GM12878 (cell line): ENCODE results near the gene ZNF653. TPM values are rescaled to one million over a fixed set of nuclear protein-coding genes. Genes with fewer than 3 reads are reported as not detected.

Source experiments
- ATAC-seq: fragments of 200-7000 bp; cut with Tn5 transposase; 3 replicates; pipeline ENCODE4 v1.9.1; 2020; ENCODE audit warnings: mild to moderate bottlenecking, moderate library complexity
- Bru-seq: library from RNA; stranded (reverse); fragments of 400-500 nt; gene quantifications from one replicate; lab custom pipeline; 2021; lab: Mats Ljungman, UMichigan
- BruChase-seq, 2 experiments: library from RNA; stranded (reverse); fragments of 400-500 nt; gene quantifications; one replicate each; lab custom pipeline; 2021; lab: Mats Ljungman, UMichigan
- BruUV-seq: library from RNA; stranded (reverse); fragments of 400-500 nt; replicated peaks from 2 replicates; lab custom pipeline; 2021; lab: Mats Ljungman, UMichigan
- CTCF ChIA-PET: fragments of 300-600 bp; sonication (Branson Sonifier 250); formaldehyde crosslinking; extraction: SDS; loops from one replicate; lab custom pipeline; 2021; ENCODE audit warnings: inconsistent platforms; lab: Yijun Ruan, JAX
- POLR2A ChIA-PET: fragments of 350-600 bp; formaldehyde crosslinking; extraction: SDS; loops from one replicate; lab custom pipeline; 2021; ENCODE audit warnings: inconsistent platforms; lab: Charles Lee
- RAD21 ChIA-PET: fragments of 300-600 bp; sonication (Branson Sonifier 250); formaldehyde crosslinking; loops from one replicate; lab custom pipeline; 2023; ENCODE audit warnings: antibody characterized with exemption; ENCODE audit not compliant: unreplicated experiment; lab: Charles Lee
- SMC1A ChIA-PET: fragments of 300-600 bp; sonication (Branson Sonifier 250); formaldehyde crosslinking; loops from one replicate; lab custom pipeline; 2023; ENCODE audit not compliant: unreplicated experiment, uncharacterized antibody; lab: Charles Lee
- DNase-seq: peaks from one replicate; pipeline ENCODE4 v3.0.0-alpha.2; 2011; ENCODE audit warnings: low read depth, low spot score
- FAIRE-seq: peaks from 3 replicates; lab custom pipeline; 2011; peaks lifted over from hg19 to GRCh38; lab: Jason Lieb, UNC
- H2AFZ ChIP-seq: 2 replicates; pipeline ENCODE4 v1.6.0; 2011; ENCODE audit warnings: low read depth, low read length, control low read depth; ENCODE audit not compliant: control insufficient read depth
- H3K27ac ChIP-seq: 2 replicates; pipeline ENCODE4 v1.5.1; 2011; ENCODE audit warnings: control low read depth; ENCODE audit not compliant: control insufficient read depth, insufficient read depth
- H3K27me3 ChIP-seq, 2 experiments: replicated peaks in 1 of 2; 2 replicates each; pipeline versions ENCODE4 v1.6.0 to v1.6.1; 2011; ENCODE audit warnings: low read length in 1 of 2; ENCODE audit not compliant: control insufficient read depth in 2 of 2, insufficient read depth in 2 of 2
- H3K36me3 ChIP-seq, 2 experiments: 2 replicates each; pipeline ENCODE4 v1.5.1; 2011; ENCODE audit warnings: low read length in 1 of 2; ENCODE audit not compliant: control insufficient read depth in 2 of 2, insufficient read depth in 2 of 2
- H3K4me1 ChIP-seq: 2 replicates; pipeline ENCODE4 v1.6.1; 2011; ENCODE audit warnings: mild to moderate bottlenecking, low read length, moderate library complexity, mixed read lengths; ENCODE audit not compliant: control insufficient read depth, insufficient read depth
- H3K4me2 ChIP-seq: 2 replicates; pipeline ENCODE4 v1.6.0; 2011; ENCODE audit warnings: control low read depth; ENCODE audit not compliant: control insufficient read depth, insufficient read depth
- H3K4me3 ChIP-seq: fragments of 200-600 bp; sonication (generic); 2 replicates; pipeline ENCODE4 v1.5.1; 2016
- H3K79me2 ChIP-seq: 2 replicates; pipeline ENCODE4 v1.6.0; 2011; ENCODE audit warnings: low read length; ENCODE audit not compliant: control insufficient read depth, insufficient read depth
- H3K9ac ChIP-seq: 2 replicates; pipeline ENCODE4 v1.8.0; 2011; ENCODE audit warnings: low read length, control low read depth, mixed read lengths; ENCODE audit not compliant: control insufficient read depth, insufficient read depth
- H3K9me3 ChIP-seq: replicated peaks from 3 replicates; pipeline ENCODE4 v1.5.1; 2011; ENCODE audit warnings: mild to moderate bottlenecking, low read length; ENCODE audit not compliant: control insufficient read depth, insufficient read depth
- H4K20me1 ChIP-seq: 2 replicates; pipeline ENCODE4 v1.6.0; 2011; ENCODE audit not compliant: control insufficient read depth, insufficient read depth
- ATF2 ChIP-seq: IDR thresholded peaks from 2 replicates; pipeline ENCODE4 v1.6.1; 2012; ENCODE audit warnings: low read length, inconsistent platforms
- CHD4 ChIP-seq: fragments of 200-600 bp; sonication (generic); IDR thresholded peaks from 2 replicates; pipeline ENCODE4 v1.6.1; 2016; ENCODE audit warnings: mild to moderate bottlenecking
- CREB1 ChIP-seq: IDR thresholded peaks from 2 replicates; pipeline ENCODE4 v1.6.1; 2012; ENCODE audit warnings: low read depth, mild to moderate bottlenecking, inconsistent platforms
- MXI1 ChIP-seq: fragments of 150-350 bp; IDR thresholded peaks from 2 replicates; pipeline ENCODE4 v1.6.1; 2011; ENCODE audit warnings: low read depth, mild to moderate bottlenecking, inconsistent platforms, low read length, improper control_type of control experiment
- NFYB ChIP-seq: IDR thresholded peaks from 2 replicates; pipeline ENCODE4 v1.6.1; 2011; ENCODE audit warnings: low read depth, mild to moderate bottlenecking, low read length, improper control_type of control experiment, moderate library complexity; ENCODE audit not compliant: insufficient read depth
- NRF1 ChIP-seq: conservative IDR thresholded peaks from 2 replicates; pipeline ENCODE4 v1.6.1; 2011; ENCODE audit warnings: mild to moderate bottlenecking, low read depth, low read length, improper control_type of control experiment
- REST ChIP-seq: IDR thresholded peaks from 2 replicates; pipeline ENCODE4 v1.6.1; 2012; ENCODE audit warnings: mild to moderate bottlenecking, low read depth, low read length
- SRF ChIP-seq, 2 experiments: IDR thresholded peaks; 2 replicates each; pipeline ENCODE4 v1.6.1; 2011; ENCODE audit warnings: low read depth in 2 of 2, low read length in 2 of 2, mild to moderate bottlenecking in 1 of 2, moderate library complexity in 1 of 2
- ZBTB40 ChIP-seq: fragments of 450-650 bp; IDR thresholded peaks from 2 replicates; pipeline ENCODE4 v1.6.1; 2016; ENCODE audit warnings: mild to moderate bottlenecking, moderate library complexity, borderline replicate concordance
- WGBS: methylation state at CpG from one replicate; pipeline ENCODE4 v1.1.6; 2016; ENCODE audit warnings: low lambda C conversion rate; ENCODE audit not compliant: insufficient replicate concordance, insufficient coverage; ENCODE audit errors: missing lambda C conversion rate; 5-methylcytosine and 5-hydroxymethylcytosine counted together
- in situ Hi-C: fragments of 300-500 bp; cut with MboI; formaldehyde crosslinking; loops from 9 replicates; pipeline ENCODE4 v1.14.3; 2018; ENCODE audit warnings: mixed read lengths
- intact Hi-C: fragments of 100-400 bp; cut with micrococcal nuclease; formaldehyde crosslinking; loops from one replicate; pipeline ENCODE4 v1.14.2; 2022; ENCODE audit not compliant: unreplicated experiment
- long read RNA-seq, 2 experiments: library from polyadenylated mRNA; unstranded; transcript quantifications; one replicate each; pipeline ENCODE4 v2.0.0, GENCODE V29; 2019 to 2020
- polyA minus RNA-seq, 3 experiments: library from RNA; depleted of rRNA, polyadenylated mRNA; stranded (reverse); fragments of >200 nt; gene quantifications; 2 replicates each; pipeline ENCODE4 v1.2.3, GENCODE V29; 2011
- polyA plus RNA-seq, 11 experiments: library from polyadenylated mRNA; depleted of rRNA in 4 of 11; unstranded in 6 of 11; stranded (reverse) in 5 of 11; fragments of >200 nt; fragmentation: Nextera tagmentation in 4 of 11; fragmentation: Illumina TruSeq in 1 of 11; extraction: Ambion mirVana in 4 of 11; extraction: Trizol in 1 of 11; gene quantifications; 1 replicate in 1 of 11; 2 replicates in 10 of 11; pipeline versions ENCODE4 v1.2.1 to v1.2.3, GENCODE V29; 2011 to 2016; ENCODE audit warnings: inconsistent platforms in 2 of 11, missing spikeins in 2 of 11, low read depth in 1 of 11
- total RNA-seq, 4 experiments: library from RNA; depleted of rRNA in 3 of 4; stranded (reverse); fragments of >200 nt in 3 of 4; fragmentation: Illumina TruSeq in 1 of 4; extraction: Trizol in 1 of 4; gene quantifications; 2 replicates each; pipeline versions ENCODE4 v1.2.1 to v1.2.3, GENCODE V29; 2013 to 2021

The ZNF653 gene
- total RNA-seq (2013; cell fraction: nucleolus; rRNA removed), result 21.0 and 22.1 TPM in 2 replicates
- total RNA-seq (2014; rRNA removed) (6.8 and 7.2 TPM in 2 replicates), total RNA-seq (2014; rRNA removed; fragmentation: Illumina TruSeq; extraction: Trizol) (4.3 and 5.2 TPM in 2 replicates), total RNA-seq (2021) (9.5 and 10.0 TPM in 2 replicates), polyA plus RNA-seq (2011; rRNA removed) (9.5 and 13.2 TPM in 2 replicates), polyA plus RNA-seq (2014; fragmentation: Illumina TruSeq; extraction: Trizol) (1.8 and 6.2 TPM in 2 replicates), polyA plus RNA-seq (2014; fragmentation: Nextera tagmentation; extraction: Ambion mirVana) (not detected), polyA plus RNA-seq (2014; rRNA removed) (8.1 and 11.2 TPM in 2 replicates), polyA plus RNA-seq (2016; fragmentation: Nextera tagmentation; extraction: Ambion mirVana) (1 to 10 TPM; 2.2 to 2.8 TPM), polyA minus RNA-seq (2011; rRNA and poly(A)+ RNA removed) (5.5 and 10.6 TPM in 2 replicates), Bru-seq, nascent RNA (percentile 57 among the genes with signal in this experiment), BruChase-seq, experiment 1, labeled RNA remaining after a 6-hour chase (percentile 63 among the genes with signal in this experiment), BruChase-seq, experiment 2, labeled RNA remaining after a 2-hour chase (percentile 65 among the genes with signal in this experiment)
- 3.1 TPM for polyA plus RNA-seq (2011; ENCODE audit: low read depth)
- polyA plus RNA-seq (2011; cell fraction: cytosol; rRNA removed), result 21.7 and 28.8 TPM in 2 replicates
- 34.5 and 38.5 TPM in 2 replicates for polyA plus RNA-seq (2011; cell fraction: nucleus; rRNA removed)
- 4.9 and 7.7 TPM in 2 replicates for polyA plus RNA-seq (2012)
- polyA minus RNA-seq (2011; cell fraction: cytosol; rRNA and poly(A)+ RNA removed), result 1.9 and 7.0 TPM in 2 replicates
- polyA minus RNA-seq (2011; cell fraction: nucleus; rRNA and poly(A)+ RNA removed), result 8.1 and 14.7 TPM in 2 replicates
- long read RNA-seq, experiment 1, result 0 reads
- long read RNA-seq, experiment 2, result 0 reads

GRCh38 chr19:11505504-11506100 lies at the start of gene ZNF653:
TSS of gene ZNF653 (minus strand) at chr19:11505839. CDS start at chr19:11505786, 53 bp downstream.
- Histone ChIP-seq H3K4me2 (peak within 1 kb of the TSS; percentile 90), H3K27me3 (no peaks in the 10 kb centered on the region), H4K20me1 (no peaks in the 10 kb centered on the region), H3K9me3 (no peaks in the 10 kb centered on the region), H3K4me1 (no peaks in the 10 kb centered on the region), H2AFZ (peak within 1 kb of the TSS; percentile 71), H3K9ac (peak within 1 kb of the TSS; percentile 78), H3K79me2 (peaks cover 4% of the 10 kb centered on the region), H3K36me3 (no peaks in the 10 kb centered on the region; a peak in 1 of 4 replicates), H3K4me3 (peak within 1 kb of the TSS; percentile 83), H3K27ac (peak within 1 kb of the TSS; percentile 70)
- under 1% methylated on average over 36 of the region's 65 CpGs for WGBS
- POLR2A ChIA-PET, result no interaction called here
- DNase-seq (peak; percentile 70), FAIRE-seq (peak; percentile 89), ATAC-seq (peak; percentile 73)
- intact Hi-C loops (loop anchor here (1.0 kb wide), 2 partner anchors 24 to 70 kb away; partner anchors contain the start of genes ECSIT, ODAD3 and PRKCSH), in situ Hi-C loops (no loop called here)
- RAD21 ChIA-PET, result interaction anchor here (0.7 kb wide), 1 partner anchor 128 kb away, joined by 3 read pairs; no protein-coding TSS in a partner anchor
- no TSS peak for BruUV-seq
- SMC1A ChIA-PET, result no interaction called here
- CTCF ChIA-PET, result no interaction called here
- TF ChIP-seq MXI1, result peak; percentile 100
- peak; percentile 20; the same call in 1 of the 2 replicates for TF ChIP-seq NRF1
- TF ChIP-seq CREB1, result peak; percentile 98
- no peak for TF ChIP-seq CHD4
- peak; percentile 90 for TF ChIP-seq ZBTB40
- TF ChIP-seq REST, result no peak
- TF ChIP-seq SRF (IDR thresholded peaks at IDR 0.05; ENCODE audit: low read depth in 2 of 2, low read length in 2 of 2), result peak in 1 of 2 experiments; percentile 83; a peak in 2 of 4 replicates
- no peak for TF ChIP-seq ATF2
- 0 out of 2 replicates have a peak, but pooled peaks have one; percentile 3 for TF ChIP-seq NFYB
